HG02759 (cell line): ENCODE measurements around the gene OXNAD1.

Experiments
- ATAC-seq: cut with Tn5 transposase; IDR thresholded peaks from one replicate; pipeline ENCODE4 v1.9.1; 2021; ENCODE audit warnings: mild to moderate bottlenecking, moderate library complexity; ENCODE audit not compliant: unreplicated experiment

Gene OXNAD1

GRCh38 chr3:16272588-16272987 is 7.6 kb downstream of the OXNAD1 start:
- ATAC-seq = no peak

GRCh38 chr3:16273867-16274266 is 8.9 kb downstream of the OXNAD1 start:
- ATAC-seq = no peak

DNA sequence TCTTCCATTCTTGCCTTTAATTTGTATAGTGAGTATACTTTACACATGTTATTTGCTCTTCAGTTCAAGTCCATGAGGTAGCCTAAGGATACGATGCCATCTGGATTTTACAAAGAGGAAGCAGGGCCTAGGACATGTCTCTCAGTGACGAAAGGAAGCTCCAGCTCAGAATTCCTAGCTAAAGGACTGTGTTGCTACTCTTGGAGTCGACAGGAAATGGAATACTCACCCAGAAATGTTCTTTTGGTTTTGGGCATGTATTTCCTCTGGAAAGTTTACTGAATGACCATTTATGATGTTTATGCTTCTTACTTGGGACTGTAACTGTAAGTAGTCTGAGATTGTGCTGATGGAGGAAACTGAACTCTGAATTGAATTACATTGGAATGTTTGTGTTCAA is 12.5 kb downstream of the OXNAD1 start:
- no peak for ATAC-seq

DNA sequence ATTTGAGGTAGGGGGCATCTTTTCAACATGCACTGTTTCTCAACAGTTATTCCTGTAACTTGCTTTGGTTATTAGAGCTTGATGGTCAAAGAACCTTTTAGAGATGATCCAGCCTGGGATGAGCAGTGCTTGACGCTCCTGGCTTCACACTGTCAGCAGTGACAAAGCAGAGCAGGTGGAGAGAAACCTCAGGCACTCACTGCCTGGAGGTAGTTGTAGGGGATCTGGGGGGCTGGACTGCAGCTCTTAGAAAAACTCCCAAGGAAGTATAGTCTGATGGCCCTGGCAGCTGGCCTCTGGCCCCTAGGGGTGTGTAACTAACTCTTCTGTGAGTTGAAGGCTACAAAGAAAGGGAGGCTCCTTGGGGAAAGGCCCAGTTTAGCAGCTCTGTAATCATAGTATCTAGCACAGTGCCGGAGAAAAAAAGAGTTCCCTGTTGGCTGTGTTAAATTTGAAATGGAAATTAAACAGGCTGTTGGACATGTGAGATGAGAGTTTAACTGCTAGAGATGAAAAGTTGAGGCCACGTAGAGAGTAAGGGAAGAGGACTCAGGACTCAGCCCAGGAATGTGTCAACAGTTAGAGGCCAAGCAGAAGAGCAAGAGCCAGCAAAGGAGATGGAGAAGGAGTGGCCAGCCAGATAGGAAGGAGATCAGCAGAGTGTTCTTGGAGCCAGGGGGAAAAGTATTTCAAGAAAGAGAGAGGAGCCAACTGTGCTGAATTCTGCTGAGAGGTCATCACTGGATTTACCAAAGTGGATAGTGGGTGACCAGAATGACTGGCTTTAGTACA is 14.2 kb downstream of the OXNAD1 start:
- ATAC-seq = no peak

GRCh38 chr3:16280671-16281070 is 15.7 kb downstream of the OXNAD1 start:
- no peak for ATAC-seq

DNA sequence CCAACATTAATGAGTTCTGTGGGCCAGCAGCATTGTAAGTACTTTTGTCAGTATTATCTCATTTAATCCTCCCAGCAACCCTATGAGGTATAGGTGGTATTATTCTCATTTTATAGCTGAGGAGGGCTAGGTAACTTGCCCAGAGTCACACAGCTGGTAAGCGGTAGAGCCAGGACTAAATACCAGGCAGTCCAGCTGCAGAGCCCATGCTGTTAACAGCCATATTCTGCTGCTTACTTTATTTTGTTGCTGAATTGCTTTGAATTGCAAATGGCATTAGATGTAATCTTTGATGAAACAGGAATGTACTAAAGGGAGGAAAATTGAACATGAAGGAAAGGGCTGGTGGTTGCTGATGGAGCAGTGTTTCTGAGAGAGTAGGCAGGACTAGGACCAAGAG is 19.6 kb downstream of the OXNAD1 start:
- ATAC-seq = no peak

GRCh38 chr3:16286161-16286560 is 21.1 kb downstream of the OXNAD1 start:
- ATAC-seq = peak; percentile 73

DNA sequence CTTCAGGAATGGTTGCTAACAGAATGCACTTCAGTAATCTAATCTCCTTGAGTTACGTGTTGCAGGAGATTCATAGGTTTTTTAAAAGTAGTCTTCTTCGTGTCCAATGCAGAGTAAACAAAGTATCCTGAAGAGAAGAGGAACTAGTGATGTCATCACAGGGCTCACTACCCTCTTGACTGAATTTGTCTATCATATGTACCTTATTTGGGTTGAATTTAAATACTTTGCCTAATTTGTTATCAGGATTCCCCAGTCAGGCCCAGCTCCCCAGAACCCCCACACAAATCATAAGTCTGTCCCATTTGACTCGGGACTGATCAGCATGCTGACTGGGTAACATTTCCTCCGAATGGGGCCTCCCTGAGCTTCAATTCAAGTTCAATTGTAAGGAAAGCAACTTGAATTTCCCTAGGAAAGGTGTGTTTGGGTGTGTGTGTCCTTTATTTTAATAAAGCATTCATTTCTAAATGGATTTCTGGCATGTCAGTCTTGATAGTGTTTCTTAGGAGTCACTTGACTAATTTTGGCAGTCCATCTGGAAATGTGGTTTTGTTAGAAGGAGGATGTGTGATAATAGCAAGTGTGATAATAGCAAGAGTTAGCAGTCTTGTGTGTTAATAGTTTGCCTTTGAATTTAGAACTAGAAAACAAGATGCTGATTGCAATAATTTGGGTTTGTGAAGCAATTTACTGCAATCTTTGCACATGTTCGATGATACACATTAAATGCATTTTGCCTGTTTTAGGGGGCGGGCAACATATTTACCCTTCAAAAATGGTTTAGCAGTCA is 21.9 kb downstream of the OXNAD1 start:
- no peak for ATAC-seq

- ATAC-seq = no peak
Measured at GRCh38 chr3:16288664-16289063, 23.7 kb downstream of the OXNAD1 start.

DNA sequence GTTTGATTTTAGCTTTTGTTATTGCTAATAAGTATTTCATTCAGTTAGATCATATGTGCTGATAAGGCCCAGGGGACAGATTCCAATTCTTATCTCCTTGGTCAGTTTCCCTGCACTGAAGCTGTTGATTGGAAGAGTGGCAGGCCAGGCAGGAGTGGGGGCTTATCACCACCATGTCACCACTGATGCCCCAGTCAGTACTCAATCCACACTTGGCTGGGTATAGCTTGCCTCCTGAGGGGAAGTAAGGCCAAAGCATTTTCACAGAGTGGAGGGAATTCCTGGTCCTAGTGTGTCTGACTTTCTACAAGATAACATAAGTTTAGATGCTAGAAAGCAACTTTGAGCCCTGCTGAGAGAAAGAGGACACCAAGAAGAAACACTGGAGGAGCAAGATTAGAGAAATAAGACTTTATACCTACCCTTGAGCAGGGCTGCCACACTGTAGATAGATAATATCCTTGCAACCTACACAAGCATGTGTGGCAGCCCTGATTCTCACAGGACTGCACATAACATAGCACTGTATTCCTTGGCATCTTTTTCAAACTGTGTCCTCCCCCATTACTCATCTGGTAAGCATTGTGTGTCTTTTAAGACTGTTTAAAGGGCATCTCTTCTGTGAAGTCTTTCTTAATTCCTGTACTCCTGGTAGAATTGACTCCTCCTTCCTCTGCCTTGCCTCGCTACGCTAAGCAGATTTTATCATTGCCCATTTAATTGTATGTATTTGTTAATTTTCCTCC is 24.3 kb downstream of the OXNAD1 start:
- no peak for ATAC-seq

- peak; percentile 36 for ATAC-seq
Measured at GRCh38 chr3:16290007-16290826, 25.2 kb downstream of the OXNAD1 start.

DNA sequence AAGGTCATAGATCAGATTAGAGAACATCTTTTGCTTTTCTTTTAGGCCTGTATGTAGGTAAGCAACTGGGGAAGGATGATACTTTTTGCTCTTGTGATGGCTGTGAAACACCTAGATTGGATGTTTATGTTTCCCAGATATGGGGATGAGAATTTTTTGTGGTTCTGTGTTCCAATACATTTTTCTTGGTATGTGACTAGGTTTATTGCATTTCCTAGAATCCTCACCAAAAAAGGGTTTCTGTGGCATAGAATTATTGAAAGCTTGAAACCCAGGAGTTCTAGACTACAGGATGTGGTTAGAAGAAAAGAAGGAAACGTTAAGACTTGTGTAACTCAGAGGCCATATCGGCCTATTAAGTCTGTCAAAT is 25.8 kb downstream of the OXNAD1 start:
- ATAC-seq = no peak

GRCh38 chr3:16294844-16295243 is 29.8 kb downstream of the OXNAD1 start:
- ATAC-seq = no peak

GRCh38 chr3:16295298-16295890 is 30.4 kb downstream of the OXNAD1 start:
- no peak for ATAC-seq

- ATAC-seq = no peak
Measured at GRCh38 chr3:16297997-16298885, 33.2 kb downstream of the OXNAD1 start.

GRCh38 chr3:16298891-16299290 is 33.9 kb downstream of the OXNAD1 start:
- no peak for ATAC-seq

DNA sequence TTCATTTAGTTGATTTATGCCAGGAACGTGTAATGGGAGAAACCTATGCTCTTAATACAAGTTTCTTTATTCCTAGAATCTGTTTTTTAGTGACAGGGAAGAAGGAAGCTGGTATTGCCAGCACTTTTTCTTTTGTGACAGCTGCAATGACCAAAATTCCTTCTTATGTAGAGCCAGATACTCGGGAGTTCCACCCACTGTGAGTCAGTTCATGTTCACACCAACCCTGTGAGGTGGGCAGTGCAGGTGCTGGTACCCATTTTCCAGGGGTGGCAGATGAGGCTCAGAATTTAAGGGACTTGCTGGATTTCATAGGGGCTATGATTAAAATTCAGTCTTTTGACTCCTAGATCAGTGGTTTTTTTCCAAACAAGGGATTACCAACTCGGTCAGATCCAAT is 34.7 kb downstream of the OXNAD1 start:
- no peak for ATAC-seq

GRCh38 chr3:16300307-16300706 is 35.3 kb downstream of the OXNAD1 start:
- ATAC-seq = peak; percentile 58

GRCh38 chr3:16300881-16301359 is 35.9 kb downstream of the OXNAD1 start:
- ATAC-seq = peak; percentile 54
